CD4-positive, alpha-beta T cell treated with Interleukin-6 at 100 ng/mL for 8 hours (primary cell): ENCODE measurements around the gene EHF.

Experiments used
- DNase-seq: peaks from one replicate; pipeline ENCODE4 v3.0.0-alpha.2; 2020; ENCODE audit warnings: mixed read lengths, low spot score

Gene EHF

DNA sequence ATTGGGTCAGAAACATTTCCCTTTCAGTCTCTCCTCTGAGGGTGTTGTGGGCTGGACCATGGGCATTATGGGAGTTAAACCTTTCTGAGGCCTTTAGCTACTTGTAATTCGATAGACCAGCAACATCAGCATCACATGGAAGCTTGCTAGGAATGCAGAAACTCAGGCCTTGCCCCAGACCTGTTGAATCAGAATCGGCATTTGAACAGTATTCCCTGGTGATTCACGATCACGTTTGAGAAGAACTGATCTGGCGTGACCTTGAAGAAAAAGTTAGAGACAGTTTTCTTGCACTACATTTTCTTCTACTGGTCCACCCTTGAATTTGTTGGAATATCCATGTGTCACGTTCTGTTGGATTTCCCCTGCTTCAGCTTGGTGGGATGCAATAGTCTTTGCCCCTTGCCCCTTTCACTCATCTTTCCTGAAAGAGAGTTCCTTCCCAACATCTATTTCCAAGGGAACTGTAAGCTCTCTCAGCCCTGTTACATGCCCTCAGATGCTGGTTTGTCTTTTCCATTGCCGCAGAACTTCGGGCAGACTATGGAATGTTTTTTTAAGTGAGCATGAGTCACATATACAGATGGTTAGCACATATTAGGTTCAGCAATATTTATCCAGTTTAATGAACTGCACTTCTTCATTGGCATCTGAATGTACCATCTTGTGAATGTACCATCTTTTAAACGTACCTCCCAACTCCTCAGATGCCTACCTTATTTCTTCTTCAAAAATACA is 23.9 kb downstream of the EHF start:
- no peak for DNase-seq

DNA sequence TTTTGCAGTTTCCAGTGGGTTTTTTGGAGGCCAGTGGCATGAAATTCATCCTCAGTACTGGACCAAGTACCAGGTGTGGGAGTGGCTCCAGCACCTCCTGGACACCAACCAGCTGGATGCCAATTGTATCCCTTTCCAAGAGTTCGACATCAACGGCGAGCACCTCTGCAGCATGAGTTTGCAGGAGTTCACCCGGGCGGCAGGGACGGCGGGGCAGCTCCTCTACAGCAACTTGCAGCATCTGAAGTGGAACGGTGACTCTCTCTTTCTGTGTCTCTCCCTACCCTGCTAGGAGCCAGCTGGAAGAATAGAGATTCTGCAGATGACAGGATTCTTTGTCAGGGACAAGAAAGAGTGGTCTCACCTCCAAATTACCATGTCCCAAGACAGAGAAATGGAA is 25.5 kb downstream of the EHF start:
- no peak for DNase-seq

DNA sequence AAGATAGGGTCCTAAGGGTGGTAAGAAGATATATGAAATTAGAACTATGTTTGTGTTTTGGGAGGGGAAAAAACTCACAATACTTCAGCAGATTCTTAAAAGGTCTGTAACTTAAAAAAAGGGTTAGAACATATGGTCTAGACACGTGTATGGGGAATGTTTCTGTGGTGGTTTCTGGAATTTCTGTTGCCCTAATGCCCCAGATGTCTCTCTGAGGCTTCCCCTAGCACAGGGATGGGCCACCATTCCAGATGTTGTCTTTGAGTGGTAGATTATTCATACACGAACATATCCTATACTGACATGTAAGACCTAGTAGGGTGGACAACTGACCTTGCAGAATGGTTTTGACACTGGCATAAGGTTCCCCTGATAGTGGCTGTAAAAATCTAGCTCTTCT is 26.2 kb downstream of the EHF start:
- DNase-seq: no peak

DNA sequence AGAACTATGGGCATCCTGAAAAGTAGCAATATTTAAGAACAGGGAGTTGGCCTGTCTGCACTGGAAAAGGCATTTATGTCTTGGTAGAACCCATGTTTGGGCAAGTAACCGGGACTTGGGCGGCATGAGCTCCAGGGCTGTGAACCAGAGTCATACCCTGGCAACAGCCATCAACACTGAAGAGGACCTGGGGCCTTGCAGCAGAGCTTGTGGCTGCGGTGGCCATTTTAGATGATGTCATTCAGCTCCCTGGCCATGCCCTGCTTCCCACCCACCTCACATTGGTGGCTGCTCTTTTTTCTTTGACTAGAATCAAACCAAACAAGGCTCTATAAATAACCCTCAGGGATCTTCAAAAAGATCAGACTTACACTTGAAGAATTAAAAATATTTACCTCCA is 26.6 kb downstream of the EHF start:
- no peak for DNase-seq

DNA sequence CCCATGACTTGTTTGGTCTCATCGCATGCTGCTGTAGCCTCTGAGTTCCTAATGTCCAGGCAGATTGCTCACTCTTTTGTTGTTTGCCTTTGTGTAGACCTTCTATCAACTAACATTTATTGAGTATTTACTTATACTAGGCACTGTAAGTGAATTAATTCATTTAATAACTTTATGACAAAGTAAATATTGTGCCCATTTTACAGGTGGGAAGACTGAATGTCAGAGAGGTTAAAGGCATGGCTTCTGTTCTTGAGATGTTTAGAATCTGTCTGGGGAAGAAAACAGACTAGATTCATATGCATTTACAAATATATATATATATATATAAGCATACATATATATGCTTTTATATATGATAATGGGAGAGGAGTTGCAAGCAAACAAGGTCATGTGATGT is 27.1 kb downstream of the EHF start:
- no peak for DNase-seq

DNA sequence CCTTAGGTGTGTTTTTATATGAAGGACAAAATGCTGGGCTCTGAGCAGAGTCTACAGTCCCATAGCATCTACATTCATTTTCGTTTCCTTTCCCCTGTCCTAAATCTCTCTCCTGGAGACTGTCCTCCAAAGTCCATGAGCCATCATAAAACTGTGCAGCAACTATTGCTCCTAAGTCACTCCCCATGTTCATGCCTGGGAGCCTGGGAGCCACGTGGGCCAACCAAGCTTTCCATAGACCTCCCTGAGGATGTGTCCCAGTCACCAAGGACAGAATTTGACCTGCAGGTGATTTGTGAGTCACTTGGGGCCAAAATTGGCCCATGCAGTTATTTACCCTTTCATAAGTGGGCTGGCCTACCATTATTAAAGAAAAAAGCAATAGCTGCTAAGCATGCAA is 28.7 kb downstream of the EHF start:
- no peak for DNase-seq

DNA sequence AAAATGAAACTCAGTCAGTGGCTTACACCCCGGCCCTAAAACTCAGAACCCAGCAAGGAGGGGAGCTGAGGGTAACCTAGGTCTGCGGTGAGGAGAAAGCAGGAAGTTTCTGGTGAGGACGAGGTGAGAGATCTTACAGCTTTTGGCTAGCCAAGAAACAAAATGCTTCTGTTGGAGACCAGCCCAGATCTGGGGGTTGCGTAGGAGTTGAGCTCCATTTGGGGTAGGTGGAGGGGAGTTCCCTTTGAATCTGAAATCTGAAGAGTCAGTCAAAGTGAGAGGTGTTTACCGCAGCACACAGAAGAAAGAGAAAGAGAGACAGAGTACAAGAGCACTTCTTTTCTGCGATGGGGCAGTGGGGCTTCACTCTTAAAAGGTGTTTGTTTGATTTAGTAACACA is 29.6 kb downstream of the EHF start:
- DNase-seq: peak; percentile 72

DNA sequence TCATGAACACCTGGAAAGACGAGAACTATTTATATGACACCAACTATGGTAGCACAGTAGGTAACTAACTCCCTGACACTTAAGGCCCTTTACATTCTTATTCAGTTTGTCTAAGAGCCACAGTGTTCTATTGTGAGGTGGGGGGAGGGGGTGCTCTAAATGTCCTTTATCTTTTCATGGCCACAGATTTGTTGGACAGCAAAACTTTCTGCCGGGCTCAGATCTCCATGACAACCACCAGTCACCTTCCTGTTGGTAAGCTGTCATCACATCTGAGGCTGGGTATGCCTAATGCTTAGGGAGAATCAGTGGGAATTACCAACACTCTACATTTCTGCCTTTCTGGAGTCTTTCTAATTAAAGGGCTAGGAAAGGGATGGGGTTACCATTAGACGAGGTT is 30.7 kb downstream of the EHF start:
- no peak for DNase-seq

DNA sequence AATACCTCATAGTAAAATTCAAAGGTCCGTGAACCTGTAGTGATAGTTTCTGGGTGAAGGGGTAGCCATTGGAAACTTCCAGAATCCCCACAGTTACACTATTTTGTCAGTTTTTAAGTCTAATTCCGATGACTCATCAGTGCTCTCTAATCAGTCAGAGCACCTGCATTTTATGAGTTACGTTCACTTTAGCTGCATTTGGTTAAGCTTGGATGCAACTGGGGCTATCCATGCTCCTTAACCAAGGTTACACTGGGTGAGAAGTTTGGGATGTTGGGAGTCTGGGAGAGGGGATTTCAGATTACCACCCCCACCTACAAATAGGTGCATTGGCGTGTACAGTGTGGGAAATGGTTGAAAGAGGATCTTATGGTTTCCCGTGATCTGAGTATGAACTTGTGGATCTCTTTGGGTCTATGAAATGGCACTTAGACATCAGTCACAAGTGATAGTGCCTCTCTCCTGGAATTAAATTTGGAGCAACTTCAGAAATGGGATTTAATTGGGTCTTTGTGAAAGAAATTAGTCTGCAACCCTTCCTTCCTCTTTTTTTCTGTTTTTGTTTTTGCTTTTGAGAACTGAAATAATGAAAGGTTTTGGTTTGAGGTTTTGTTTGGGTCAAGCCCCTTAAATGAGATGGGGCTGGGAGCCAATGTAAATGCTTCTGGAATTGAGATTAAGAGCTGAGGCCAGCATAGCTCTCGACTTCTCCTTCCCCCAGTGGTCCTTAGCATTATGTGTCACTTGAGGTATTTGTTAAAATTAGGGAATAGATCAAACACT is 31.5 kb downstream of the EHF start:
- no peak for DNase-seq

DNA sequence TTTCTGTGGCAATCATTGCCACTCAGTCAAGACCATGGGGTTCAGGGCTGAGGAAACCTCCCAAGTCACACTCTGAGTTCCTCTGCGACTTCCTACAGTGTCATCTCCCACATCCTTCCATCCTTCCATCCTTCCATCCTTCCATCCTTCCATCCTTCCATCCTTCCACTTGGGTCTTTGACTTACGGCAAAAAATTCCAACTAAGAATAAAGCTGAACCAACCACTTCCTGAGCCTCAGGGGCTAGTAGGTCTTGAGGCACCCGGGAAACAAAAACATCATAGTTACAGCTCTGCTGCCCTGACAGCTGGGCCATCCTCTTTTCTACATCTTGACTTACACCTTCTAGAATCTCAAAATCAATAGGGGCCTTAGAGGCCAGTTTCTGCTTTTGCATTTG is 32.1 kb downstream of the EHF start:
- no peak for DNase-seq

DNA sequence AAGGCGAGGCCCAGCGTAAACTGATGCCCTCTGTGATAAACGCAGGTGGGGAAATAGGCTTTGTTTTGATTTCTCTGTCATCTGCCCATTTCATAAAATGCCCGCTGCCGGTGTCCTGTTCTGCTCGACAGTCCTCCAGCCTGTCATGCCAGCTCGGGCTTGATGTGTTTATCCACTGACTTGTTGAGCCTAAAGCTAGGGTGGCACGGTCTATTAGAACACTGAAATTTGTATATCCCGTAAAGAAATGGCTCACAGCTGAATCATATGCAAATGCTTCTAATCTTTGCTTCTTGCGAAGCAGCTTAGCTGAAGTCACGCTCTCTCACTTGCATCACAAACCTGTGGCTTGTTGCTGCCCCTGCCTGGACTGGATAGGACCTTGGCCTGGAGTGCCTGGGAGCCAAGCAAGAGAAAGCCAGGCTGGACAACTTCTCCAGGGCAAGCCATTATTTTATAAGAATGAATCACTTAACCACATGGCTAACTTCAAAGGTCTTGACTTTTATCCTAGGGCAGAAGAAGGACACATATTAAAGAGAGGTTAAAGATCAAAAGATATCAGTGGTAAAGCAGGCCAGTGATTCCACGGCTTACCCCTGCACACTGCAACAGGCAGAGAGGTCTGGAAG is 33.1 kb downstream of the EHF start:
- no peak for DNase-seq

DNA sequence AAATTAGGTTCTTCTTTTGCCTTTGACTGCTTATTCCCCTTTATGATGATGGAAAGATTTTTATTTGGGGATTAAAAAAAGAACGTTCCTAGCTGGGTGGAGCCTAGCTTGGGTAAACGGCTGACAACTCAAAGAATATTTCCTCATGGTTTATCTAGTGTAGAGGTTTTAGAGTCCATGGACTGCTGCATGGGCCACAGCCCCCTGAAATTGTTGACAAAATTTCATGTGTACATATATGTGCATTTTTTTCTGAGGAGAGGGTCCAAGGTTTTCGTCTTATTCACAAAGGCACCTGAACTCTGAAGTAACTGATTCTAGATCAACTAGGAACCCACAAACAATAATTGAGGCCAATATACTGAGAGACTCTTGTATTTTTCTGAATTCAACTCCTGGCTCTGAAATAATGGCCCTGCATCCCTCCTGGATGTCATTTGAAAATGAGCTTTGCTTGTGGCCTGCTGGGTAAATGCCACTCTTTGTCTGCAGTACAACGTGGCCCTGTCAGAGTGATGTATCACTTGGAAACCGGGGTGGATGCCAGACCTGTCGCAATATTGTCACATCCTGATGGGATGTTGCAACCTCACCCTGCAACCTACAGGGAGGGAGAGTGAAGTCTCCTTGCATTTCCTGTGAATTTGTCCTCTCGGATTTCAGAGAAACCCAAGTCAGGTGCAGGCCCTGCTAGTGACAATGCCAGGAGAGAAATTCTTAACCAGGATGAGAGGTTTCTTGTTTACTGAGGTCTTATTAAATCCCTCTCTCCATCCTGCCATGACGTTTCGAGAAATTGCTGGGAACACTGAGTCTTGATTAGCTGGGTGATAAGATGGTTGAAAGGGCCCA is 33.8 kb downstream of the EHF start:
- DNase-seq: no peak

DNA sequence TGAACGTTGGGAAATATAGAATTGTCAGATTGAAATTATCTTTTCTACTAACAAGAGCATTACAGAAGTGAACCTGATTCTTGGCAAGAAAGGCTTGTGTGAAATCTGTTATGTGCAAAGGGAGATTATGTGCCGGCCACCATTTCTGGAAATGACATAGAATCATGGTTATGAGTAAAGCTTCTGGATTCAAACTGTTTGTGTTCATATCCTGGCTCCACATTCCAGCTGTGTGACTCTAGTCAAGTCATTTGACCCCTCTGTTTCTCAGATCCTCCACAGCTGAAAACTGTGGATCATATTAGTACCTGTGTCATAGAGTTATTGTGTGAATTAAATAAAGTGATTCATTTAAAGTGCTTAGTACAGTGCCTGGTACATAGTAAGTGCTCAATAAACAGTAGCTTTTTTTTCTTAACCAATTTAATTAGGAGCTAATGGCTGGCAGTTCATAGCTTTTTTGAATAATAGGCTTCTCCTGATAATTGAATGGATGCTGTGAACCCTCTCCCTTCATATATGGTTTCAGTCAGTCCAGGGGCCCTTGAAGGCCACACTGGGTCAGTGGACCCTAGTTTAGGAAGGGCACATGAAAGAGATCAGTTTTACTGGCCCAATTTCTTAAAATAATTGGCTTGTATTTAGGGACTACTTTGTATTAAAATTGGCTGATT is 34.6 kb downstream of the EHF start:
- DNase-seq: no peak

DNA sequence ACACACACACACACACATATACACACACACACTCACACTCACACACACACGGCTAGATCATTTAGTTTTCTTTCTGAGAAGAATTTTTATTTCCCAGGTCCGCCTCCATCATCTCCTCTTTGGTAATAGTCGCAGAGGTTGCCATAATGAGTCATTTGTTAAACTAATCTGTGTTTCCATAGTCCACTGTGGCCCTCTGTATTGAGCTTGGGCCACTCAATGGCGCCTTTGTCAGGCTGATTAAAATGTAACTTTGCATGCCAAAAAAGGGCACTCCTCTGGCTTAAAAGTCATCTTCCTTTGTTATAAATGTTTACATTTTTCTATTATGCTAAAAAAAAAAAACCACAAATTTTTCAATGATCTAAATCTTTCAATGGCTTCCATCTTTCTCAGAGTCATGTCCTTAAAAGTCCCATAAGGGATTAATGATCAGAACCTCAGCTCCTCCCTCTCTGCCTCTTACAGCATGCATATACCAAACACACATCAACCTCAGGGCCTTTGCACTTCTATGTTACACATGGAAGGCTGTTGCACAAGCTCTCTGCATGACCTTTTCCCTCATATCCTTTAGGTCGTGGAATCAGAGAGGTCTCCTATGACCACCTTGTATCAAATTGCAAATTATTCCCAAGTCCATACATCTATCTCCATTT is 35.3 kb downstream of the EHF start:
- no peak for DNase-seq

DNA sequence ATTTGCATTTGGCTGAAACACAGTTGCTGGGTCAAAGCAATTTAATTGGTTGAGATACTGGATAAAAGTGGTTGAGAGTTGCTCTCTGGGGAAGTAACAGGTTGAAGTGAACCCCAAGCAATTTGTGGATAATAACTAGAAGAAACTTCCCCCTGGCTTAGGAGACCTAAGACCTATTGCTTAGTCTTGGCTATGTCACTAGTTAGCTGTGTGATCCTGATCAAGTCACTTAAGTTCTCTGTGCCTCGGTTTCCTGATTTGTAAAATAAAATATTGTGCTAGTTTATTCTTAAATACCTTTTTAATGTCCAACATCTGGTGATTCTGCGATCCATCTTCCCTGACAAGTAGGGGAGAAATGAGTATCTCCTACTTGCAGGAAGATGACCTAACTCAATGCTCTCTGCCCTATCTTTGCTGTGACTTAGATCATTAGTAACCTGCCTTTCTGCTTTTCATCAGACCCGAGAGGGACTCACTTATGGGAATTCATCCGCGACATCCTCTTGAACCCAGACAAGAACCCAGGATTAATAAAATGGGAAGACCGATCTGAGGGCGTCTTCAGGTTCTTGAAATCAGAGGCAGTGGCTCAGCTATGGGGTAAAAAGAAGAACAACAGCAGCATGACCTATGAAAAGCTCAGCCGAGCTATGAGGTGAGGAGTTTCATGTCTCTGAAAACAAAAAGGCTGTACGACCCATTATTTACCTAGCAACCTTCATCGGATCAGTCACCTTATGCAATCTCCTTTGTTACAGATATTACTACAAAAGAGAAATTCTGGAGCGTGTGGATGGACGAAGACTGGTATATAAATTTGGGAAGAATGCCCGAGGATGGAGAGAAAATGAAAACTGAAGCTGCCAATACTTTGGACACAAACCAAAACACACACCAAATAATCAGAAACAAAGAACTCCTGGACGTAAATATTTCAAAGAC is 37.5 kb downstream of the EHF start:
- no peak for DNase-seq

DNA sequence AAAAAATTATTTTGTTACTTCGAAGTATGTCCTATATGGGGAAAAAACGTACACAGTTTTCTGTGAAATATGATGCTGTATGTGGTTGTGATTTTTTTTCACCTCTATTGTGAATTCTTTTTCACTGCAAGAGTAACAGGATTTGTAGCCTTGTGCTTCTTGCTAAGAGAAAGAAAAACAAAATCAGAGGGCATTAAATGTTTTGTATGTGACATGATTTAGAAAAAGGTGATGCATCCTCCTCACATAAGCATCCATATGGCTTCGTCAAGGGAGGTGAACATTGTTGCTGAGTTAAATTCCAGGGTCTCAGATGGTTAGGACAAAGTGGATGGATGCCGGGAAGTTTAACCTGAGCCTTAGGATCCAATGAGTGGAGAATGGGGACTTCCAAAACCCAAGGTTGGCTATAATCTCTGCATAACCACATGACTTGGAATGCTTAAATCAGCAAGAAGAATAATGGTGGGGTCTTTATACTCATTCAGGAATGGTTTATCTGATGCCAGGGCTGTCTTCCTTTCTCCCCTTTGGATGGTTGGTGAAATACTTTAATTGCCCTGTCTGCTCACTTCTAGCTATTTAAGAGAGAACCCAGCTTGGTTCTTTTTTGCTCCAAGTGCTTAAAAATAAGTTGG is 38.3 kb downstream of the EHF start:
- no peak for DNase-seq

DNA sequence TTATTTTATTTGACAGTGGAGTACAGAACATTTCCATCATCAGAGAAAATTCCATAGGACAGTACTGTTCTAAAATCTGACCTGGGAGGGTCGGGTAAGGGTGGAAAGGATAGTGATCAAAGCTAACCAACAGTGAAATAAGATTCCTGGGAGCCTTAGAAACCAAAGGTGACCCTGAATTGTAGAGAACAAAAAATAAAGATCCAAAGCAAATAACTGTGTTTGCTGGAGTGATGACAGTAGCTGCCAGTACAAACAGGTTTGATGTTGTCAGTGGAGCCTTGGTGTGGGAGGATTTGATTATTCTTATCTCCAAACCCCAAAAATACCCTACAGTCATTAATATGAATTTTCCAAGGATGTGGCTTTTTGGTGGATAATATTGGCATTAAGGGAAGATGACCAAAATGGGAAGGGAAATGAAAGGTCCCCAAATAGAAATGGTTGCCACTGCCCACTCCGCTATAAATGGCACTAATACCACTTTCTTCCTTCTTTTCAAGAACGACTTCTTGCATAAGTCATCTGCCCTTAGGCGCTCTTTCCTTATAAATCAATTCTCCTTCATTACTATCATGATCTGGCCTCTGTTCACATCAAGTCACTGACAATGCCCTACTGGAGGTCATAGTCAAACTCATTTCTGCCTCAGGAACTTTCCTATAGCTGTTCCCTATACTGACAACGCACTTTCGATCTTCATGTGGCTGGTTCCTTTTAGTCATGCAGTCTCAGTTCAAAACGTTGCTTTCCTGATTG is 44.4 kb downstream of the EHF start:
- no peak for DNase-seq

DNA sequence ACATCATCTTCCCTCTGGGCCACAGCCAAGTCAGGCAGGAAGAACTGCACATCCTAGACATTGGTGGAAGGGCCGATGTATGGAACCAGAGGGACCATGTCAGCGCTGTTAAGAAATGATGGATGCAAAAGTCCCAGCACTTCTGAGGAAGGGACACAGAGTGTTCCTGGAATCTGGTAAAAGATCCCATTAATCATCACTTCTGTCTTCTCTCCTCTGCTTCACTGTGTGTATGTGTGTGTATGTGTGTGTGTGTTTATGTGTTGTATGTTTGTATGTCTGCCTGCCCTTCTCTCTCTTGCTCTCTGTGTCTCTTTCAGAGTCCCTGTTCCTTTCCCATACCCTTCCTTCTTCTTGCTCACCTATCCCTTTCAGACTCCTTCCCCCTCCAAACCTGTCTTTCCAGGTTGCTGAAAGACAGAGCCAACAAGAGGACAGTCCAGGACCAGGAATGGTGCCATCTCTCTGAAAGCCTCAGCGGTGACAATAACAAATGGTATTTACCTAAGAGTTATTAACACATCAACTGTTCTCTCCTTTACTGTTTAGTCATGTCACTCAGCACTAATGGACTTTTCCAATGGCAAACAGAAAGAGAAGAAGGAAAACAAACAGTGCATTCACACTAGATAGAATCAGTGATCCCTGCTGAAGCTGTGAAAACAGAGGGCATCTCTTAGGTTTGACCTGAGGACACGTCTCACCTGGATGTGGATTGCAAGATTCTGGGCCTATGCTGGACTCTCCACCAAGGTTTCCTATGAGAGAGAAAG is 47.1 kb downstream of the EHF start:
- no peak for DNase-seq
